Renal cortical epithelial cell (primary cell): ENCODE data around the gene SHANK3. TPM values are rescaled to one million over a fixed set of nuclear protein-coding genes. Genes with fewer than 3 reads are reported as not detected.
A peak's percentile ranks its signal among the peaks of the same experiment; 100 is the strongest.
"Not testable (repeated sequence)": the region's sequence is repeated elsewhere in the genome, so short reads cannot be mapped to it uniquely, and the experiment has no call there.

Experiments used
- DNase-seq: peaks from one replicate; pipeline ENCODE4 v3.0.0-alpha.2; 2011; ENCODE audit warnings: low read depth
- total RNA-seq: library from RNA; depleted of rRNA; stranded (reverse); fragments of >200 nt; gene quantifications from 2 replicates; pipeline ENCODE4 v1.2.3, GENCODE V29; 2014

Gene SHANK3
- total RNA-seq, 1 donor from 2014 or later = 1.7 TPM

DNA sequence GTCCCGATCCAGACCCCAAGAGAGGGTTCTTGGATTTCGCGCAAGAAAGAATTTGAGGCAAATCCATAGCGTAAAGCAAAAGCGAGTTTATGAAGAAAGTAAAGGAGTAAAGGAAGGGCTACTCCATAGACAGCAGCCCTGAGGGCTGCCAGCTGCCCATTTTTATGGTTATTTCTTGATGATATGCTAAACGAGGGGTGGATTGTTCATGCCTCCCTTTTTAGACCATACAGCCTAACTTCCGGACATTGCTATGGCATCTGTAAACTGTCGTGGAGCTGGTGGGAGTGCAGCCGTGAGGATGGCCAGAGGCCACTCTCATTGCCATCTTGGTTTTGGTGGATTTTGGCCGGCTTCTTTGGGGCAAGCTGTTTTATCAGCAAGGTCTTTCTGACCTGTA, 19.4 kb upstream of the SHANK3 start:
- no peak for DNase-seq

DNA sequence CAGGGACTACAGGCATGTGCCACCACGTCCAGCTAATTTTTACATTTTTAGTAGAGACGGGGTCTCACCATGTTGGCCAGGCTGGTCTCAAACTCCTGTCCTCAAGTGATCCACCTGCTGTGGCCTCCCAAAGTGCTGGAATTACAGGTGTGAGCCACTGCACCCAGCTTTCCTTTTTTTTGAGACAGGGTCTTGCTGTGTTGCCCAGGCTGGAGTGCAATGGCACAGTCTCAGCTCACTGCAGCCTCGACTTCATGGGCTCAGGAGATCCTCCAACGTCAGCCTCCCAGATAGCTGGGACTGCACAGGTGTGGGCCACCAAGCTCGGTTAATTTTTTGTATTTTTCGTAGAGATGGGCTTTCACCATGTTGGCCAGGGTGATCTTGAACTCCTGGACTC, 18.0 kb upstream of the SHANK3 start:
- DNase-seq = not testable (repeated sequence)

DNA sequence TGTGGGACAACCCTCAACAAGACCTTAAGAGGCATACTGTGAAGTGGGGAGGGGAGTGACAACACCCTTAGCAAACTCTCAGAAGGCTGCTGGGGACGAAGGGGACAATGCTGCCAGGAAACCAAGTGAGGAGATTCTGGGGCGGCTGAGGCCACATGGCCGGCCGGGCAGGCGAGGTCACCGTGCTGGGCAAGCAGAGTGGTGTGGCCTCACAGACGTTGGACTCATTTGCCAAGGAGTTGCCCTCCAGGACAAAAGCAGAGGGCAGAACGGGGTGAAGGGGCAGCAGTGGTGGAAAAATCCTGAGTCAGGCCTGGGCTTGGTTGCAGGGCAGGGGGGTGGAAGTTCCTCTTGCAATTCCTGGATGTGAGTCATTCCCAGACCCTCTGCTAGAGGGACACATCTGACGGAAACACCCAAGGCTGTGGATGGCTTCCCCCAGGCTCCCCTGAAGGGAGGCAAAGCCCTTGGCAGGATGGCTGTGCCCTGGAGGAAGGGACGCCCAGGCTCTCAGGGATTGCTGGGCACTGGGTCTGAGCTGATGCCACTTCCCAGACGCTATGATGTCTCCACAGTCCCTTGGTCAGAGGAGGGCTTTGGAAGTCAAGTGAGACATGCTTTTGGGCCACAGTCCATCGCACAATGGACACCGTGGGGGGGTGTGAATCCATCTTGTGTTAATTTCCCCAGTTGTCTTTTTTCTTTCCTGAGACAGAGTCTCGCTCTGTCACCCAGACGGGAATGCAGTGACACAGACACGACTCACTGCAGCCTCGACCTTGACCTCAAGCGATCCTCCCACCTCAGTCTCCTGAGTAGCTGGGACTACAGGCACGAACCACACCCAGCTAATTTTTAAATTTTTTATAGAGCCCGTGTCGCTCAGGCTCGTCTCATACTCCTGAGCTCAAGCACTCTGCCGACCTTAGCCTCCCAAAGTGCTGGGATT, 16.2 kb upstream of the SHANK3 start:
- DNase-seq = peak; percentile 84

DNA sequence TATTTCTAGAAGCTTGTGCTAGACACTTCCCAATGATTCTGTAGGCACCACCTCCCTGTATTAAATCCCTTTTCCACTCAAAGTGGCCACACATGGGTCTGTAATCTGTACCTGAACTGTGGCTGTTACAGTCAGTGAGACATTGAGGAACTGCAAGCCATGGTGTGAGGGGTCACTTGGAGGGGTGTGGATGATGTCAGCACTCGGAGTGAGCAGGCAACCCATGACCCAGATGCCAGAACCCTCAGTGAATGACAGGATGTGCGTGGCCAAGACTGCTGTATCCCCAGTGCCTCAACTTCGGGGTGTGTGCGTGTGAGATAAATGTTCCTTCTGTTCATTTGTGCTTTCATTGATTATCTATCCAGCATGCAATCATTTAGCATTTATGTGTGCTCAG, 14.7 kb upstream of the SHANK3 start:
- no peak for DNase-seq

DNA sequence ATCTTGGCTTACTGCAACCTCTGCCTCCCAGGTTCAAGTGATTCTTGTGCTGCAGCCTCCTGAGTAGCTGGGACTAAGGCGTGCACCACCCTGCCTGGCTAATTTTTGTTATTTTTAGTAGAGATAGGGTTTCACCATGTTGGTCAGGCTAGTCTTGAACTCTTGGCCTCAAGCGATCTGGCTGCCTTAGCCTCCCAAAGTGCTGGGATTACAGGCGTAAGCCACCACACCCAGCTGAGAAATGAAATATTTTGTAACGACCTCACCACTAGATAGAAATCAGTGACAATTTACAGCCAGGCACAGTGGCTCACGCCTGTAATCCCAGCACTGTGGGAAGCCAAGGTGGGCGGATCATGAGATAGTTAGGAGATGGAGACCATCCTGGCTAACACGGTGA, 12.9 kb upstream of the SHANK3 start:
- not testable (repeated sequence) for DNase-seq

DNA sequence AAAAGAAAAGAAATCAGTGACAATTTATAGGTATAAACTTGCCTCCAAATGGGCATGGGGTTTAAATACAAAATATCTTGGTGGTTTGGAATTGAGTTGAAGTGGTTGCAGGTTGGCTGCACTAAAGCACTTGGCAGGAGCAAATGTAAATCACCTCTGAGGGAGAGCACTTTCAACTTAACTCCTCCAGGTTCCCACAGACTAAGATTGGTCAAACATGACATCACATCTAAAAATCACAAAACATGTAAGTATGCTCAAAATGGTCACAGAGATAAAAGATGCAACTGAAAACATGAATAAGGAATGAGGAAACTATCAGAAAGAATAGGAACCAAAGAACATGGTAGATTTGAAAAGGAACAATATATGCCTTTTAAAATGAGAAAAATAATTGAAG, 12.3 kb upstream of the SHANK3 start:
- DNase-seq = no peak

DNA sequence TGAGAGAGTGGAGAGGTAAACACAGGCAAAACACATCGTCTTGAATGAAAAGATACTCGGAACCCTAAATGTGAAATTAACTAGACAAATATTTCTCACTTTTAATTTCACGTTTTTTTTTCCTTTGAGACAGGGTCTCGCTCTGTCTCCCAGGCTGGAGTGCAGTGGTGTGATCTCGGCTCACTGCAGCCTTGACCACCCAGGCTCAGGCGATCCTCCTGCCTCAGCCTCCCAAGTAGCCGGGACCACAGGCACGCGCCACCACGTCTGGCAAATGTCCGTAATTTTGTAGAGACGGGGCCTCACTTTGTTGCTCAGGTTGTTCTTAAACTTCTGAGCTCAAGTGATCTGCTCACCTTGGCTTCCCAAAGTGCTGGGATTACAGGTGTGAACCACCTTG, 7.4 kb upstream of the SHANK3 start:
- no peak for DNase-seq

DNA sequence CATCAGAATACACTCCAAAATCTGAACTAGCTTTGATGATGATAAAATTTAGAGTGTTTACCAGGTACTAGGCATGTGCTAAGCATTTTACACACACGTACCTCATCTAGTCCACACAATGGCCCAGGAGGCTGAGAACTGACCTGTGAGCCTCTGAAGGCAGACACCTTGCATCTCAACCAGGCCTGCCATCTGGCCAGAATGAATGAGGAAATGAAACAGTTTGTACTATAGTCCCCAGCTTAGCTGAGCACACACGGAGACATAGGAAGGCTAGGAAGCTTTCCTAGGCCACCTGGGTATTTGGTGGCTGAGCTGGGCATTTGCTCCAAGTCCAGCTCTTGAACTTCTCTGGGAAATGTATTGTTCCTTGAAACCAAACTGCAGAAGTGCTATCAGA, 6.9 kb upstream of the SHANK3 start:
- DNase-seq = no peak

DNA sequence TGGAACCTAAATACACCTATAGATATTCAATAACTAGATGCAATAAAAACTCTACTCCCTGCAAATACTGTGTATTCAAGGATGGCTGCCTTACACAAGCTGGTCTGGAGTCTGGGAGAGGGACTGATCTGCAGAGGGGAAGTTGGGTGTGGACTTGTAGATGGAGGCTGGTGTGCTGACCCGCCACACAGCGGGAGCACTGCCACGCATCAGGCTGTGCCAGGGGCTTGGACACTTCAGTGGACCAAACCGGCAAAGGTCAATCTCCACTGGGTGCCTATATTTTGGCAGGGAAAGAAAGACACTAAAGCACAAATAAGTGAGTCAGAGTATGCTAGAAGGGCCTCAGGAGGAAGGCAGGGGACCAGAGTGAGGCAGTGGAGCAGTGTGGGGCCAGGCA, 2.1 kb upstream of the SHANK3 start:
- DNase-seq = no peak

DNA sequence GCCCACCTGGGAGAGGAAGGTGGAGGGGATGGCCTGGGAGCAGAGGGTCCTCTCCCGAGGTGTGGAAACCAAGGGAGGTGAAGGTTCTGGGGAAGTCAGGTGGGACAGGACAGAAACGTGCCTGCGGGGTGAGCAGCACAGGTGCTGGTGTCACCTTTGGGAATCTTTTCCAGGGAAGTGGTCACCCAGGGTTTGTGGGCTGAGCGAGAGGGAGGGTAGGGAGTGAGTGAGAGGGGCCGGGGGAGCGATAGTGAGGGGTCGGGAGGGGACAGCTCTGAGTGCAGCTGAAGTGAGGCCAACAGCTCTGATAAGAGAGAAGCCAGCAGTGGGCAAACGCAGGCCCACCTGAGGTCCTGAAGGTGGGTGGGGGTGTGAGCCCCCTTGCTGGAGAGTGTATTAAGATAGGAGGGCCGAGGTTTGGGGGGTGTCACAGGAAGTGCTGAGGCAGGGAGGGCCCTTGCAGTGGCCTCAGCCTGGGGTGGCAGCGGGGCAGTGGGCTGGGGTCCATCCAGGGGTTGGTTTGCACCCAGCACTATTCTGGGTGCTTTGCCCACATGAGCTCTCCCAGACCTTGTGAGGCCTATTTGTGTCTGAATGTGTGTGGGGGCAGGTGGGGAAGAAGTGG, 1.6 kb upstream of the SHANK3 start:
- DNase-seq = no peak

DNA sequence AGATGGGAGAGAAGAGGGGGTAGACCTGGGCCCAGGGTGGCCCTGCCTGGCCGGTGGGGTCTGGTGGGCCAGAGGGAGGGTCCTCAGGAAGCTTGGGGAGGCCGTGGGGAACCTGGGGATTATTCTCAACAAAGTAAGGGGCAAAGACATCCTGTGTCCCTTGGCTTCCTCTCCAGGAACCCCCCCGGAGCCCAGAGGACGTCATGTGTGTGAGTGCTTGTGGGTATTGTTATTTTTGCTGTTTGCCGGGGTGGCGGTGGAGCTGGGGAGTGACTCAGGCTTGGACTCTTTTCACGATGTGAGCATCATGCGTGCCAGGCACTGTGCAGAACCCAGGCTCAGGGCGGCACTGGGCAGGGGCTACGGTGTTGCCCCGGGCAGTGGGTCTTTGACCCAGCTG, 982 bp upstream of the SHANK3 start:
- DNase-seq = no peak

DNA sequence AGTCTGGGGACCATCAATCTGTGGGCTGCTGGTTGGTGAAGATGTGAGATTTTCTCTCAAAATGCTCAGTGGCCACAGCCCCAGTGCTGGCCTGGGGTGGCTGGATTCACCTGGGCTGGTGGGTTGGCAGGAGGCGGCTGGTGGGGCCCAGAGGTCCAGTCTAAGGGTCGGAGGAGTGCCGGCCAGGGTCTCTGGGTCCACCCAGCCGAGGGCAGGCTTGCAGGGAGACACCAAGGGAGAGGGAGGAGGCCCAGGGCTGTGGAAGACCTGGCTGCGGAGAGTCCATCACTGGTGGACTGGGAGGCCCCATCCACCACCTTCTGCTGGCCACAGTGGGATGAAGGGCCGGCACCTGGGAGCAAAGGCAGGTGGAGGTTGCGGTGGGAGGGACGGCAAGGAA, 582 bp upstream of the SHANK3 start:
- DNase-seq = no peak

DNA sequence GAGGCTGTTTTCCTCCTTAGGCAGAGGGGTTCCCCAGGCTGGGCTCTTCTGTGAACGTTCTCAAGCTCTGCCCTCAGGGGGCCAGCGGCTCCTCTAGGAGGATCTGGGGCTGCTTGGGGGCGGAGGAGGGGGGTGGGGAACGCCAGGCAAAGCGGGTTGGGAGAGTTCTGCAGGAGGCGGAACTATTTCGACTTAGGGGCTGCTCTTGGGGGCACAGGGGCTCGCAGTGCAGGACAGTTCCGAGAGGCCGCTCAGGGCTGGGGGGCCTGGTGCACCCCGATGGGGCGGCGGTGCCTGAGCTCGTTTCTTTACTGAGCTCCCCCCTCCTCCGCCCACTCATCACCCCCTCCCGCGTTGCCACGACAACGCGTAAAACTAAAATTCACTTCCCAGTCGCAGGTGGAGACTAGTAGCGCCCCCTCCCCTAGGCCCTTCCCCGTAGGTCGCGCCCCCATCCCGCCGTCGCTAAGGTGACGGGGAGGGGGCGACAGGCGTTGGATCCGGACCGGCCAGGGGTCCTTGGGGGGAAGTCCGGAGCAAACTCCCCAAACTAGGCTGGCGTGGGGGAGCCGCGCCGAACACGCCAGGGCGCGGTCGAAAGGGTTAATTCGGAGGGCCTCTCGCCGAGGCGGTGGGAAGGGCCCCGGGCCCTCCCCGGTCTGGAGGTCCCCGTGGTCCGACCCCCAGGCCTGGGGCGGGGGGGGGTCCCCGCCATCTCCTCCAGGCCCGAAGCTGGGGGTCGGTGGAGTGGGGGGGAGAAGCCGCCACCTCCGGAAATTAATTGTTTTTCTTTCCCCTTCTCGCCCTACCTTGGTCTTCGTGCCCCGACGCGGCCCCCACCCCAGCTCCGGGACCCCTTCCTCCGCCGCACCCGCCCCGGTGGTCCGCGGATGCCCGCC, 857 bp downstream of the SHANK3 start:
- DNase-seq = no peak

DNA sequence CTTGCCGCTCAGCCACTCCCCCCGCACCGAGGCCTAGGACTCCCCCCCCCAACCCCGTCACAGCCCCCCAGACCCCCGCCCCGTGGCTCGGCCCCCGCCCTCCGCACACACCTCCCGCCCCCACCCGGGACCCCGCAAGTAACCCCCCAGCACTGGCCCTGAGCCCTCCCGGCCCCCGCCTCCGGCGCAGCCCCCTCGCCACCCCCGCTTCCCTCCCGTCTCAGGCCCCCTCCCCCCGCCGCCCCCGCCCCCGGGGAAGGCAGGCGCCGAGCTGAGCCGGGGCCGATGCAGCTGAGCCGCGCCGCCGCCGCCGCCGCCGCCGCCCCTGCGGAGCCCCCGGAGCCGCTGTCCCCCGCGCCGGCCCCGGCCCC, 1.5 kb downstream of the SHANK3 start:
- no peak for DNase-seq

DNA sequence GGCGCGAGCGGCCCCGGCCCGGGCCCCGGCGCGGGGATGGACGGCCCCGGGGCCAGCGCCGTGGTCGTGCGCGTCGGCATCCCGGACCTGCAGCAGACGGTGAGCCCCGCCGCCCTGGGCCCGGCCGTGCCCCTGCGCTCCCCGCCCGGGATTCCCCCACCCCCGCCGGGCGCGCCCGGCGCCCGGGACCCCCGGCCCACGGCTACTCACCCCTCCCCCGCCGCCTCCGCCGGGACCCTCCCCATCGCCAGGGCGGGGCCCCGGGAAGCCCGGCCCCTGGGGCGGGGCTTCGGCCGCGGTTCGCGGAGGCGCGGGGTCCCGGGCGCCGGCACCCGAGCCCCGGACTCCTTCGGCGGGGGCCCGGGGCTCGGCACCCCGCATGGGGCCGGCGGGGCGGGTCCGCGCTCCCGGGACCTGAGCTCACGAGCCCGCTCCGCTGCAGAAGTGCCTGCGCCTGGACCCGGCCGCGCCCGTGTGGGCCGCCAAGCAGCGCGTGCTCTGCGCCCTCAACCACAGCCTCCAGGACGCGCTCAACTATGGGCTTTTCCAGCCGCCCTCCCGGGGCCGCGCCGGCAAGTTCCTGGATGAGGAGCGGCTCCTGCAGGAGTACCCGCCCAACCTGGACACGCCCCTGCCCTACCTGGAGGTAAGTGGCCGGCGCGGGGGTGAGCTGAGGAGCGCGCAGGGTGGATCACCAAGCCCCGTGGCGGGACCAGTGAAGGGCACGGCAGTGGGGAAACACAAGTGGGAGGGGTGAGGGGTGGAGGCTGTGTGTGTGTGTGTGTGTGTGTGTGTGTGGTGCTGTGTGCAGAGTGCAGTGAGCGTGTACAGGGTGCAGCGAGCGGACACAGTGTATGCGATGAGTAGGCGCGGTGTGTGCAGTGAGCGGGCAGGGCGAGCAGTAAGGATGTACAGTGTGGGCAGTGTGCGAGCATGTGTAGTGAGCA, 2.3 kb downstream of the SHANK3 start:
- DNase-seq = peak; percentile 16

DNA sequence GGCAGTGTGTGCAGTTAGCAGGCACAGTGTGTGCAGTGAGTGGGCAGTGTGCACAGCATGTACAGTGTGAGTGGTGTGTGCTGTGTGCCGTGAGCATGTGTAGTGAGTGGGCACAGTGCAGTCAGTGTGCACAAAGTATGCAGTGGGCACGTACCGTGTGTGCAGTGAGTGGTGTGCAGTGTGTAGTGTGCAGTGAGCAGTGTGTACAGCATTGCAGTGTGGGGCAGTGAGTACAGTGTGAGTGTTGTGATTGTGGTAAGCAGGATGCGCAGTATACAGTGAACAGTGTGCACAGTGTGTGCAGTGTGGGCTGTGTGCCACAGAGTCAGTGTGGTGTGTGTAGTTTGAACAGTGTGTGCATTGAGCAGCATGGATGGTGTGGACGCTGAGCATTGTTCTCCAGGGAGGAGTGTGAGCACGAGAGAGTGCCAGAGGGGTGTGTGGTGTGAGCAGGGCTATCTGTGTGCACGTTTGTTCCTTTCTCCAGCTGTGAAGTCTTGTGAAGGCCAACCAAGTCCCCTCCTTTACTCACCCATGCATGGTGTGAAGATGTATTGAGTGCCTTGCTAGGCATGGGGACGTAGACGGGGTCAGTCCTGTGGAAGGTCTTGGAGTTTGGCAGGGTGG, 3.0 kb downstream of the SHANK3 start:
- no peak for DNase-seq

DNA sequence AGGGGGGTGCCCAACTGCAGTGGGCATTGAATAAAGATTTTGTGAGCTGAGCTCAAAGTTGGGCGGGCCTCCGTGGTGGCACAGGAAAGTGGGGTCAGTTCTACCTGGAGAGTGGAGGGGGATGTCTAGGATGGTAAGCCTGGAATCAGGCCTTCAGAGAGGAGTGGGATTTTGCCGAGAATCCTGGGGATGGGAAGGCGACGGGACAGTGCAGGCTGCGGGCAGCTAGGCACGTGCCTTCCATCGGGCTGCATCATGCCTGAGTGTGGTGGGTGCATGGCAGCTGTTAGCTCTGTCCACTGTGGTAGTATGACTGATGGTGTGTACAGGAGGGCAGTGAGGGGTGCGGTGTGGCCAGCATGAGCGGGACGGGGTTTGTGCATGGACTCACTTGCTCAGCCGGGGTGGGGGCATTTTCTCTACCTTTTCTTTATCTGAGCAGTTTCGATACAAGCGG, 3.6 kb downstream of the SHANK3 start:
- DNase-seq = no peak

DNA sequence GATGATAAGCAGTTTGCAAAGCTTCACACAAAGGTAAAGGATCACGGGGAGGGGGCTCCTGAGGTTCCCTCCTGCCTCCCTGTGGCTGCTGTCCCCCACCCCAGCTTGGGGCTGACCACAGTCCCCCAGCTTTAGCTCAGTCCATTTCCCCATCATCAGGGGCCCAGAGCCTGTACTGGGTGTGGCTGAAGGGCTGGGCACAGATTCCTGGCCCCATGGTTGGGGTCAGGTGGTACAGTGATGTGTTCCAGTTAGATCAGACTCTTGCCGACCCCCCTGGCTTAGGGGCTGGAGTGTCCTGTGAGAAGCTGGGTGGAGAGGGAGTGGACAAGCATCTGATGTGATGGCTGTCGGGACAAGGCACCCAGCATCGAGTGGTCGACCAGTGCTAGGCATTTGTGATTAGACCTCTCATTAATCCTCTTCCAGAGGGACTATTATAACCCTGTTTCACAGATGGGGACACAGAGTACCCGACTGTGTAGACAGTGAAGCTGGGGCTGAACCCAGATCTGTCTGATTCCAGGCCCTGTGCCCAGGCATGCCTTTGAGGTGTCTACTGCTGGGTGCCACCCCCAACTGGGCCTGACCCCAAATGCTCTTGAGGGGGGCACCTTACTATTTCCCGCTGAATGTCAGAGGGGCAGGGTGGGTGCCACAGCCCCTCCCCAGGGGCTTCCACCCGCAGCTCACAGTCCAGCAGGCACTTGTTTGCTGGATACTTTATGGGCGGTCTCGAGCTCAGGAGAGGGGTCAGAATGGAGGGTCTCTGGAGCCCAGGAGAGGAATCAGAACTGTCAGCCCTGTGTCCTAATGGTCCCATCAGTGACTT, 4.3 kb downstream of the SHANK3 start:
- DNase-seq = no peak

DNA sequence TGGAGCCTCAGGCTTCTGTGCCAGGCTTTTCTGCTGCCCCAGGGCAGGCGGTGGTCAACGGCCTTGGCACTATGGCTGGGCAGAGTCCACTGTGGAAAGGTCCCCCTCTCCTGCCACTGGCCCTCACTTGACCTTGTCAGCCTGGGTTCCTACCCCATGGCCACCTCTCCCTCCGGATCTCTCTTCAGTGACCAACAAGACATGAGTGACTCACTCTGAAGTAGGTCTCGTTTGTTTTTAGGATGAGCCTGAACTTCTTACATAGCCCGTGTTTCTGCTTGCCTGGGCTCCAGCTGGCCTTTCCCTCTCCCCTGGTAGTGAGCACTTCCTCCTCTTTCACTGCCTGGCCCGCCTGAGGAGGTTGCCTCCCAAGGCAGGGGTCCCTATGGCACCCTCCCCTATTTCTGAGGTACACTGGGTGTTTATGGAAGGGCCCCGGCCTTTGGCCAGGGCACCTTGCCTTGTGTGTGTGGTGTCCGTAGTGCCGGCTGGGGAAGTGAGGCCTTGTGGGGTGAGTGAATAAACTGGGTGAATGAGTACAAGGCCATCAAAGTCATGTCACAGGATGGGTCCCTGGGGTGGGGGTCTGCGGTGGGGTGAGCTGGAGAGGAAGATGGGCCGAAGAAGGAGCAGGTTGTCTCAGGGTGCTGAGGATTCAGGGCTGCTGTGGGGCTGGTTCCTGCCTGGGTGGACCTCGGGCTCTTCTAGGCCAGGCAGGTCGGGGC, 5.0 kb downstream of the SHANK3 start:
- DNase-seq = no peak
